ENCODE results near the gene XG.
"Not testable (repeated sequence)": the region's sequence is repeated elsewhere in the genome, so short reads cannot be mapped to it uniquely, and the experiment has no call there.

Gene XG

GRCh38 chrX:2793752-2794151 is 41.9 kb downstream of the XG start:
- H3K4me3 ChIP-seq (ENCODE audit: control insufficient read depth, low read depth, low read length): no peak overlapping the region
- DNase-seq (ENCODE audit: low read depth): no peak
- TF ChIP-seq CTCF (IDR thresholded peaks at IDR 0.05; ENCODE audit: control insufficient read depth, insufficient read depth, low read depth, low read length, missing control alignments): no peak

GRCh38 chrX:2794336-2794735 is 42.5 kb downstream of the XG start:
- no peak for TF ChIP-seq CTCF (IDR thresholded peaks at IDR 0.05; ENCODE audit: control insufficient read depth, insufficient read depth, low read depth, low read length, missing control alignments)
- DNase-seq (ENCODE audit: low read depth): no peak
- no peak overlapping the region for H3K4me3 ChIP-seq (ENCODE audit: control insufficient read depth, low read depth, low read length)

GRCh38 chrX:2796808-2797207 is 45.0 kb downstream of the XG start:
- DNase-seq (ENCODE audit: low read depth); H3K4me3 ChIP-seq (ENCODE audit: control insufficient read depth, low read depth, low read length): not testable (repeated sequence)

- no peak for DNase-seq (ENCODE audit: low read depth)
- no peak overlapping the region for H3K4me3 ChIP-seq (ENCODE audit: control insufficient read depth, low read depth, low read length)
- no peak for TF ChIP-seq CTCF (IDR thresholded peaks at IDR 0.05; ENCODE audit: control insufficient read depth, insufficient read depth, low read depth, low read length, missing control alignments)
These were observed 47.5 kb downstream of the XG start for GRCh38 chrX:2799369-2799768.

- not testable (repeated sequence) for DNase-seq (ENCODE audit: low read depth); H3K4me3 ChIP-seq (ENCODE audit: control insufficient read depth, low read depth, low read length)
These were observed 48.1 kb downstream of the XG start for GRCh38 chrX:2799980-2800379.

- no peak for TF ChIP-seq CTCF (IDR thresholded peaks at IDR 0.05; ENCODE audit: control insufficient read depth, insufficient read depth, low read depth, low read length, missing control alignments)
- H3K4me3 ChIP-seq (ENCODE audit: control insufficient read depth, low read depth, low read length): no peak overlapping the region
These were observed 49.4 kb downstream of the XG start for GRCh38 chrX:2801223-2801622.

GRCh38 chrX:2802376-2803090 is 50.7 kb downstream of the XG start:
- DNase-seq (ENCODE audit: low read depth): peak; percentile 11
- H3K4me3 ChIP-seq (ENCODE audit: control insufficient read depth, low read depth, low read length): not testable (repeated sequence)

More at GRCh38 chrX:2801223-2801622, 49.4 kb downstream of the XG start:
- DNase-seq (ENCODE audit: low read depth): no peak

GRCh38 chrX:2803486-2803885 is 51.6 kb downstream of the XG start:
- DNase-seq (ENCODE audit: low read depth): not testable (repeated sequence)

GRCh38 chrX:2804106-2804843 is 52.4 kb downstream of the XG start:
- H3K4me3 ChIP-seq (ENCODE audit: control insufficient read depth, low read depth, low read length); DNase-seq (ENCODE audit: low read depth): not testable (repeated sequence)

More at GRCh38 chrX:2803486-2803885, 51.6 kb downstream of the XG start:
- not testable (repeated sequence) for H3K4me3 ChIP-seq (ENCODE audit: control insufficient read depth, low read depth, low read length)

GRCh38 chrX:2804858-2805257 is 53.0 kb downstream of the XG start:
- DNase-seq (ENCODE audit: low read depth): peak; percentile 21
- H3K4me3 ChIP-seq (ENCODE audit: control insufficient read depth, low read depth, low read length): not testable (repeated sequence)

Data from AG09309 (cell line).